Measurements from ENCODE around the gene PACS1.
A peak's percentile ranks its signal among the peaks of the same experiment; 100 is the strongest.
"Not testable (repeated sequence)": the region's sequence is repeated elsewhere in the genome, so short reads cannot be mapped to it uniquely, and the experiment has no call there.

PACS1 gene

DNA sequence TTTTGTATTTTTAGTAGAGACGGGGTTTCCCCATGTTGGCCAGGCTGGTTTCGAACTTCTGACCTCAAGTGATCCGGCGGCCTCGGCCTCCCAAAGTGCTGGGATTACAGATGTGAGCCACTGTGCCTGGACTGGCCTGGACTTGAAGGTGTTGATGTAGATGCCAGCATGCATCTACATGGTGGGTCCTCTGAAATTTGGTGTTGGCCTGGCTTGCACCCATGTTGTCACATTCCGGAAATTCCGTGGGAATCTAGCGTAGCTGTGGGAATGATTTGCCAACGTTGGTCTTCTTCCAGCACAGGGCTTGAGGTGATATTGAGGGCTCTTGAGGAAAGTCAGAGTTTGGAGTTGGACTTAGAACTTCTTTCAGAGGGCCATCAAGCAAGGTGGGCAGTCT is 6.5 kb downstream of the PACS1 start:
- peak; percentile 45 for DNase-seq

DNA sequence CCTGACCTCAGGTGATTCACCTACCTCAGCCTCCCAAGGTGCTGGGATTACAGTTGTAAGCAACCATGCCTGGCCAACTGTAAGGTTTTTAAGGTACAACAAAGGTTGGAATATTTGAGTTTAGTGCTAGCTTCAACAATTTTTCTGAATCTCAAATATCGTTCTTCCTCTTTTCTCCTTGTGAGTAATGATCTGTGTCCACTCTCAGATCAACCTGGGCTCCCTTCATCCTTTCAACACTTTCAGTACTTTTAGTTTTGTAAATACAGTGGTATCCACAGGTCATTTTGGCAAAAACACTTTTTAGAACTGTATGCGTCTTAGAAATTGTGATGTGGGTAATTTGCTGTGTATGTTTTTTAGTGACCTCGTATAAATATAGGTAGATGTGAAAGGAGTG is 7.9 kb downstream of the PACS1 start:
- DNase-seq = no peak

DNA sequence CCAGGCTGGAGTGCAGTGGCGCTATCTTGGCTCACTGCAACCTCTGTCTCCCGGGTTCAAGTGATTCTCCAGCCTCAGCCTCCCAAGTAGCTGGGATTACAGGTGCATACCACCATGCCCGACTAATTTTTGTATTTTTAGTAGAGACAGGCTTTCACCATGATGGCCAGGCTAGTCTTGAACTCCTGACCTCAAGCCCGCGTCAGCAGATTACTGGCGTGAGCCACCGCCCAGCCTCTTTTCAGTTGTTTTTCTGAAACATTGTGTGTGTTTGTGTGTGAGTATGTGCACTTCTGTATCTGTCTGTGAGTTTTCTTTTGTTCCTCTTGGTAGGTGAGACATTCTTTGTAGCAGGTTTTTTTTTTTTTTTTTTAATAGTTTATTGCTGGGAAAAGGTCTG is 8.9 kb downstream of the PACS1 start:
- DNase-seq = not testable (repeated sequence)

DNA sequence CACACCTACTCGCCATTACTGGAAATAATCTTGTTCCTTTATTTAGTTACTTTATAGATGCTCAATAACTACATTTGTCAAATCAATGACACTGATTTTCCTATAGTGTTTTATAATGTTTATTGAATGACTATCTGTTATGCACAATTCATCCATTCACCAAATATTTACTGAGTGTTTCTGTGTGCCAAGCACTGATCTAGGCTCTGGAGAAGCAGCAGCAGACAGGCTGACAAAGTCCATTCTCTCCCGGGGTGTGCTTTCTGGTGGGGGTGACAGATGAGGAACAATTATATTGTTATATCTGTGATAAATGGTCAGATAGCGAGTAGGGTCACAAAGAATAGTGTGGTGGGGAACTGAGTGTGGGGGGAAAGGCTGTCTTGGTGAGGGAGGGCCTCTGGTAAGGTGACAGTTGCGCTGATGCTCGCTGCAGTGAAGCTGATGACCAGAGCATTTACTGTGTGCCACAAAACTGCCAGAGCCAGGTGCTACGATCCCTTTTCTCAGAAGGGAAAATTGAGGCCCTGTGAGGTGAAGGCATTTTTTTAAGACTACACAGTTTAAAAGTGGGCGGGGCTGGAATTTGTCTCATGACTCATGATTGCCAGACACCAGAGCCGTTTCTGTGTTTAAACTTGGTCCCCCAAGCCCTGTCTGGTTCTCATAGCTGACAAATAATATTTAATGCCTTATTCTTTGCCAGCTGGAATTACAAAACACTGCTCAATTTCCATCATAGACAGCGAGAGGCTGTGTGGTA is 10.2 kb downstream of the PACS1 start:
- DNase-seq = peak; percentile 86

DNA sequence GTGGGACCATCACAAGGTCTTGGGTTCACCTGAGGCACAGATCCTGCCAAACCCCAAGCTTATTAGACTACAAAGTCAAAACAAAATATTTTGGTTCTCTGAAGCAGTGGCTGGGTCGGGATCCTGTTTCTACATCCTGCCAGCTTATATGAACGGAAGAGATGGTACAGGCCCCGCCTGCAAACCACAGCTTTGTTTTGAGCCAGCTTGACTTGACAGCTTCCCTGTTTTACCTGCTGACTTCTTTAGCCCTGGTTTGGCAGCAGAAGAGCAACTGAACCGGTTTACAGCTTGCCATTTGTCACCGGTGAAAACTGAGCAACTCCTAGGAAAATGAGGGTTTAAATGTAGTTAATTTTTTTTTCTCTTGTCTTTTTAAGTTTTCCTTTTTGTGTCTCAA is 11.4 kb downstream of the PACS1 start:
- DNase-seq = no peak

DNA sequence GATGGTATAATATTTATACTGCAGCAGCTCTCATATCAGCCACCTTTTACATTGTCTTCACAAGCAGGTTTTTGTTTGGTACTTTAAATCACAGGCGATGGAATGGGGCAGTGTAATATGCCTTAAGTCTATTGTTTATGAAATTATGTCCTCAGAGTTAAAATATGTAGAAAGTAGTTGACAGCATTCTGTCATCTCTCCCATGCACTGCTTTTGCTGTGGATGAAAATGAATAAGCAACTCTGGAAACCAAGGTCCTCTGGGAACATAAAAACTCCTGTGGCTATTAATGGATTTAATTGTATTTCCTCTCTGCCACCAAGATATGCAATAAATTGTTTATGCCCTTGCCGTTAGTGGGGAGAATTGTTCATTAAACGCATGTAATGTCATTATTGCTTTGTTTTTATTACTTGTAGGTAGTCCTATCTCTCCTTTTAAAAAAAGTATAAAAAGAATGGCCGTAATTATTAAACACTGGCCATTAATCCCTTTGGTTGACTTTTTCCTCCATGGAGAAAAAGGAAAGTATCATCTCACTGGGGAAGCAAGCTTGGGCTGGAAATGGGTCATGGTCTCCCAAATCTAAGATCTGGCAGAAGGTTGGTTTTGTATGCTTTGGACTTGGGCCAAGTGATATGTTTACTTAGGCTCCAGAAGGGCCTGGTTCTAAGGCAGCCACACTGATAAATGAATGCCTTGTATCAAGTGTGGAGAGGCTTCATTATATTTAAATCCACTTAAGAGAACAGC is 13.1 kb downstream of the PACS1 start:
- no peak for DNase-seq

DNA sequence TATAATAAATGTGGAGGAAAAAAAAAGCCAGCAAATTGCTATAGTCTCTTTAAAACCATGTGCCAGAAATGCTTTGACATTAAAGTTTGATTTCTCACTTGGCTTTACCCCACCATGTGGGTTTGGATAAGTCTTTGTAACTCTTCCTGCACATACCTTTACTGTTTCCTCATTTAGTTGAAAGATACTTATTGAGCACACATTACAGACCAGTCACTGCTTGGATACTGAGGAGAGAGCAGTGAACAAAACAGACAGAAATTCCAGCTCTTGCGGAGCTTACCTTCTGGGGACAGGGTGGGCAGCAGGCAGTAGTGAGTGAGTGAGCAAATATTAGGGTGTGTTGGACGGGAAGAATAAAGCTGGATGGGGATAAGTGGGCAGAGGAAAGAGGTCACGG is 13.7 kb downstream of the PACS1 start:
- DNase-seq = no peak

DNA sequence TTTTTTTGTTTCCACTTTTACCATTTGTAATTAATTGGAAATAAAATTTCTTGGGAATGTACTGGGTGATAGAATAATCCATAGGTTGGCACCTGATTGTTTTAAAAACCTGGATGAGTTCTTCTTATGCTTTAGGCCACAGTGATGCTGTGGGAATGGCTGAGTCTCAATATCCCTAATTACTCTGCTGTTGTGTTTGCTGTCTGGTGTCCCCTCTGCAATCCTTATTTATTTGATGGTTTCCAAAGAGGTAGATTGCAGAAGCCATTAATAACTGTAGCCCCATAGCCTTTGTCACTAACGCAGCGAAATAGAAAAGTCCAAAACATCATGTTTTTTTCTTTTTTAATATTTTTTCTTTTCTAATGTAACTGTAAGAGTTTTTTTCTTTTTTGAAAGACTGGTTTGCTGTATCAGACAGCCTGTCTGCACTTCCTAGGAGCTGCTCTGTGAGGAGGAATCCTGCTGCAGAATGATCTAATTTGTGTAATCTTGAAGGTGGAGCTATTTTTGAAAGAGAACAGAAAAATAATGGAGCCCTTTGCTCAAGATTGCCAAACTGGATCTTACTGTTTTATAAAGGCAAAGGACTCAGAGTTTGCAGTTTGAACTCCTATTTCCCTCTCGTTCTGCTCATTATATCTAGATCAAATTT is 14.9 kb downstream of the PACS1 start:
- no peak for DNase-seq

DNA sequence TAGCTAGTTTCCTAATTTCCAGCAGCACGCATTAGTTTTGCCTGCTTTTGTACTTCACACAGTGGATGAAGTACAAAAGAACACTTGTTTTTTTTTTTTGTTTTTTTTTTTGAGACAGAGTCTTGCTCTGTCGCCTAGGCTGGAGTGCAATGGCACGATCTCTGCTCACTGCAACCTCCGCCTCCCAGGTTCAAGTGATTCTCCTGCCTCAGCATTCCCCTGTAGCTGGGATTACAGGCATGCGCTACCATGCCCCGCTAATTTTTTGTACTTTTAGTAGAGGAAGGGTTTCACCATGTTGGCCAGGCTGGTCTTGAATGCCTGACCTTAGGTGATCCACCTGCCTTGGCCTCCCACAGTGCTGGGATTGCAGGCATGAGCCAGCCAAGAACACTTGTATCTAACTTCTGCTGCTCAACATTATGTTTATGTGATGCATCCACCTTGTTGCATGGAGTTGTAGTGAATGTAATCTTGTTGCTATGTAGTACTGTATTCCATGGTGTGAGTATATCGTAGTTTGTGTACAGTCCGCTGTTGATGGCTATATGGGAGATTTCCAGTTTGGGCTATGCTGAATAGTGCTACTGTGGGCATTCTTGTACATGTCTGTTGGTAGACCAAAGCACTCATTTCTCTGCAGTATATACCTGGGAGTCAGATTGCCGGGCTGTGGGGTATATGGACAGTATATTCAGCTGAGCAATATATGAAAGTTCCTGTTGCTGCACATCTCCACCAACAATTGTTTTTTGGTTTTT is 17.3 kb downstream of the PACS1 start:
- no peak for DNase-seq

DNA sequence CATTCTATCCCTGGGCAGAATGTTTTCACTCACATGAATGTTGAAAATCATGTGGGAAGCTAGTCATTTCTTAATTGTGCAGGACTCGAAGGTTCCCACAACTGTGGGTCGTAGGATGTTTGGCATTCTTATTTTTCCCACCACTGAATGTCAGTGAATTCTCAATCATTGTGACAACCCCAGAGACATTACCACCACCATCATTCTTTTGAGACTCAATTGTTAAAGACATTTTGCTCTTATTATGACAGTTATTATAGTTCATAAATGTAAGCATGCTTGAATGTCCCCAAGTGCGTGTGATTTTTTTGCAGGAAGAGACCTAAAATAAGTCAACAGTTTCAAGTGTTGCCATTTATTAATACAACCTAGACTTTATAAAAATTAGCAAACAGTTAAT is 19.0 kb downstream of the PACS1 start:
- no peak for DNase-seq

DNA sequence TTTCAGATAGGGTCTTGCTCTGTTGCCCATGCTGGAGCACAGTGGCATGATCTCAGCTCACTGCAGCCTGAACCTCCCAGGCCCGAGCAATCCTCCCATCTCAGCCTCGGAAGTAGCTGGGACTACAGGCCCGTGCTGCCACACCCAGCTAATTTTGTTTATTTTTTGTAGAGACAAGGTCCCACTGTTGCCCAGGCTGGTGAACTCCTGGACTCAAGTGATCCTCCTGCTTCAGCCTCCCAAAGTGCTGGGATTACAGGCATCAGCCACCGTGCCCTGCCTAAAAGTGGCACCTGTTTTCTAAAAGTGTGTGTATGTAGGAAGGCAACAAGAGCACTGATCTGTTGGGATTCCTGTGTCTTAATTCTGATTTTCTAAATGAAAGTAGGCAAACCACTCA is 20.2 kb downstream of the PACS1 start:
- DNase-seq = no peak

DNA sequence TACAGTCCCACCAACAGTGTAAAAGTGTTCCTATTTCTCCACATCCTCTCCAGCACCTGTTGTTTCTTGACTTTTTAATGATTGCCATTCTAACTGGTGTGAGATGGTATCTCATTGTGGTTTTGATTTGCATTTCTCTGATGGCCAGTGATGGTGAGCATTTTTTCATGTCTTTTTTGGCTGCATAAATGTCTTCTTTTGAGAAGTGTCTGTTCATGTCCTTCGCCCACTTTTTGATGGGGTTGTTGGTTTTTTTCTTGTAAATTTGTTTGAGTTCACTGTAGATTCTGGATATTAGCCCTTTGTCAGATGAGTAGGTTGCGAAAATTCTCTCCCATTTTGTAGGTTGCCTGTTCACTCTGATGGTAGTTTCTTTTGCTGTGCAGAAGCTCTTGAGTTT is 22.1 kb downstream of the PACS1 start:
- DNase-seq = not testable (repeated sequence)

DNA sequence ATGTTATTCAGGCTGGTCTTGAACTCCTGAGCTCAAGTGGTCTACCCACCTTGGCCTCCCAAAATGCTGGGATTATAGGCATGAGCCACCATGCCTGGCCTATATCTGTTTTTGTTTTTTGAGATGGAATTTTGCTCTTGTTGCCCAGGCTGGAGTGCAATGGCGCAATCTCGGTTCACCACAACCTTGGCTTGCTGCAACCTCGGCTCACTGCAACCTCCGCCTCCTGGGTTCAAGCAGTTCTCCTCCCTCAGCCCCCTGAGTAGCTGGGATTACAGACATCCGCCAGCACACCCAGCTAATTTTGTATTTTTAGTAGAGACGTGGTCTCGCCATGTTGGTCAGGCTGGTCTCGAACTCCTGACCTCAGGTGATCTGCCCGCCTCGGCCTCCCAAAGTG is 29.7 kb downstream of the PACS1 start:
- DNase-seq = not testable (repeated sequence)

DNA sequence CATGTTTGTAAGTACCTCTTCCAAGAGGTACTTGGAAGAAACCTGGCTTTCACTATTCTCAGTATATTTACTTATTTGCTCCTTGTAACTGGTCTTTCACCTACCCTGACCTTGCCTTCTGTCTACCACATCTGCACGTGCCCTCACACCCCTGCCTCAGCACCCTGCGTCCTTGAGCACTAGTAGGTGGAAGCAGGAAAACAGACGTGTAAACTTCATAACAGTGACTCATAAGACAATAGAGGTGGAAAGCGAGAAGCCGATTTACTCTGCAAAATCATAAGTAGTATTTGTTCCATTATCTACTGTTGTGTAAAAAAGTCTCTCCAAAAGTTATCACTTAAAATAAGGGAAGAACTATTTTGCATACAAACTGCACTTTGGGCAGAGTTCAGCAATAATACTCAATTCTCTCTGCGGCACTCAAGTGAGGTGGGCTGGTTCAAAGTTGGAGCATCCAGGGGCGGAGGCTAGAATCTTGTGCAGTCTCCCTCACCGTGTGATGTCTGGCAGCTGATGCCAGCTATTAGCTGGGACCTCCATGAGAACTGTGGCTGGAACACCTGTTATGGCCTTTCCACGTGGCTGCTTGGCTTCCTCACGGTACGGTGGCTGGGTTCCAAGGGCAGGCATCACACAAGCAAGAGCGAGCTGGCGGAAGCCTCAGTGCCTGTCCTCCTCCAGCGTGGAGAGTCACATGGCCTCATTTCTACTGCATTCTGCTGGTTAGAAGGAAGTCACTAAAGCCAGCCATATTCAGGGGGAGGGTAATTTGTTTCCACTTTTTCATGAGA is 30.4 kb downstream of the PACS1 start:
- DNase-seq = no peak

DNA sequence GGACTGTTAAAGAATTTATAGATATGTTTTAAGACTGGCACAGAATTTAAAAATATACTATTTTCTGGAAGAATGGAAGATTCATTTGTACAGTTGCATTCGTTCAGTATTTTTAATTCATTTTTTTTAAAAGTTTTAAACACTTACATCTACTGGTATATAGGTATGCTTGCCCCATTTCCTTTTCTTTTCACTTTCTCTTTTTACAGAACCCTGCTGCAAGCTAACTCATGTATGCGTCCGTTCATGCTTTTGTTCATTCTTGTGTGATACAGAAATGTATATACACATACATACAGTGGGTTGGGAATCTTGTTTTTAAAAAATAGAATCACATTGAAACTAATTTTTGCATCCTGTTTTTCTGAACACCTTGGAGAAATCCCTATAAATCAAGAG is 31.0 kb downstream of the PACS1 start:
- no peak for DNase-seq

DNA sequence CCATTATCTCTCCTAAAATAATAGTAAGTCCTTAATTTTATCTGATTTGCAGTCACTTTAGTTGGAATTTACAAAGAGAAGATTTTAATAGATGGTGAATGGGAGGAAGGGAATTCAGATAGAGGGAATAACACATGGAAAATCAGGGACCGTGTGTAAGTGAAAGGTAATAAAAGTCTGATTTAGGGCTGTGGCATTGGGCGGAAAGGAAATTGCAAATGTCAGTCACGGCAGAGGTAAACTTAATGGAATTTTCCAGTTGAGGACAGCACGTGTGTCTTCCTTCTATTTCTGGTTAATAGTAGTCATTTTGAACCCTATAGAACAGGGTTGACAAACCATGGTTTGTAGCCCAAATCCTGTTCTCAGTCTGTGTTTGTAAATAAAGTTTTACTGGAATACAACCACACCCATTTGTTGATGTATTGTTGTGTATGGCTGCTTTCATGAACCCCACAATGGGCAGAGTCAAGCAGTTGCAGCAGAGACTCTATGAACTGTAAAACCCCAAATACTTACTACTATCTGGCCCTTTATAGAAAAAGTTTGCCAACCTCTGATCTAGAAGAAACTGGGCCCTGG is 34.1 kb downstream of the PACS1 start:
- no peak for DNase-seq

DNA sequence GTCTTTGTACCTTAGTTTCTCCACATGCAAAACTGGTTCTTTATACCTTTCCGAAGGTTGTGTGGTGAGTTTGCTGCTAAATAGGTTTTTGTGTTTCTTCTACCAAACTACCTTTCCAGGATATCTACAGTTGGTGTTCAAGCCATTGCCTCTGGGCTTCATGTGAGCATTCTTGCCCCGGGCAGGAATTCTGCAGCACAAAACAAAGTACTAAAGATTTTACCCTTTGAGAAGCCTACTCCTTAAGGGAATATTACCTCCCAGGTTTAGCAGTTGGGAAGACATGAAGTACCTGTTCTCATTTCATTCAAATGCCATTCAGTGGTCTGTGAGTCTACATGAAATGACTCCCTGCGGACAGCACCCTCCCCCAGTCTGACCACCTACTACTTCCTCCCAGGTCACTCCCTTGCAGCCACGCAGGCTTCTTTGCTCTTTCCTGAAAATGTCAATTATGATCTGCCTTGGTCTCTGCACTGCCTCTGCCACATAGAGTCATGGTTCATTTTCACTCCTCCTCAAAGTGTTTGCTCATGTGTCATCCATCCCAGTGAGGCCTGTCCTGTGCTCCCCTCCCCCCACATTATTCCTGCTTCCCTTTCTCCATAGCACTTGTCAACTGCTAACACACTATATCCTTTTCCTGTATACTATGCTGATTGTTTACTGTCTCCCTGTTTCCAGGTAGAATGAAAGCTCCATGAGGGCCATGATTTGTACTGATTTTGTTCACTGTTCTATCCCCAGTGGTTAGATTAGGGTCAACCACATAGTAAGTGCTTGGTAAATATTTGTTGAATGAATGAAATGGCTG is 36.9 kb downstream of the PACS1 start:
- DNase-seq = peak; percentile 21

DNA sequence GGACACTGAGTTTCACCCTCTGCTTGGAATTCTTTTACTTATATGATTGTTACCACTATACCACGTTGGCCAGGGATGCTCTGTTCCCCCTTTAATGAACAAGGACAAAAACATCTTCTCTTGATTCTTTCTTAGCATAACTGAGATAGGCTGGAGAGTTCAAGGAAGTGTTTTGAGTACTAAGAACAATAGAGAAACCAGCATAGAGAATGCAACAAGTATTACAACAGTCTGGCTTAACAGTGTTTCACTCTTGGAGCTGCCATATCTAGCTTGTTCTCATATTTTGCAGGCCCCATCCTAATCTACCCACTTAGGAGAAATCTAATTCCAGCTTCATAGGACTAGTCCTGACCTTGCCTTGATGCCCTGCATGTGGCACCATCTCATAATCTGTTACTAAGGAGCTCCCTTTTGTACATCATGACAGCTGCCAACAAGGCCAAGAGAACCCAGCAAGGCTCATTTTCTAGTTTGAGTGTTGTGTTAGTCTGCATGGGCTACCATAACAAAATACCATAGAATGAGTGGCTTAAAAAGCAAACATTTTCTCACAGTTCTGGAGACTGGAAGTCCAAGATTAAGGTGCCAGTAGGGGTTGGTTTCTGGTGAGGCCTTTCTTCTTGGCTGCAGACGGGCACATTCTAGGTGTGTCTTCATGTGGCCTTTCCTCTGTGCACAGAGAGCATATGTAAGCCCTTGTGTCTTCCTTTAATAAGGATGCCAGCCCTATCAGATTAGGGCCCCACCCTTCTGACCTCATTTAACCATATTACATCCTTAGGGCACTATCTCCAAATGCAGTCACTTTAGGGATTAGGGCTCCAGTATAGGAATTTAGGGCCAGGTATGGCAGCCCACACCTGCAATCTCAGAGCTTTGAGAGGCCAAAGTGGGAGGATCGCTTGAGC is 37.8 kb downstream of the PACS1 start:
- DNase-seq = peak; percentile 17

DNA sequence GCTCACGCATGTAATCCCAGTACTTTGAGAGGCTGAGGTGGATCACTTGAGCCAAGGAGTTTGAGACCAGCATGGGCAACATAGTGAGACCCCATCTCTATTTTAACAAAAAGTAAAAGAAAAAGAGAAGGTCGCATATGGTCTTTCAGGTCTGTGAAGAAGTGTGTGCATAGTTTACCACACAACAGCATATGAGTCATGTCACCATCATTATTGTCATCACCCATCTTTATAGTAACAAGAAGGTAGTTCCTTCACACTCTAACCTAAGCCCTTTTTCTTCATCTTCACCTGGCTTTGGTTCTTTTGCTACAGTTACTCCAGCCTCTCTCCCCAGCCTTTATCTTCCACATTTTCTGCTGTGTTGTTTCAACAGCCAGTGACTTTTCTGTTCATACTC is 39.2 kb downstream of the PACS1 start:
- no peak for DNase-seq

DNA sequence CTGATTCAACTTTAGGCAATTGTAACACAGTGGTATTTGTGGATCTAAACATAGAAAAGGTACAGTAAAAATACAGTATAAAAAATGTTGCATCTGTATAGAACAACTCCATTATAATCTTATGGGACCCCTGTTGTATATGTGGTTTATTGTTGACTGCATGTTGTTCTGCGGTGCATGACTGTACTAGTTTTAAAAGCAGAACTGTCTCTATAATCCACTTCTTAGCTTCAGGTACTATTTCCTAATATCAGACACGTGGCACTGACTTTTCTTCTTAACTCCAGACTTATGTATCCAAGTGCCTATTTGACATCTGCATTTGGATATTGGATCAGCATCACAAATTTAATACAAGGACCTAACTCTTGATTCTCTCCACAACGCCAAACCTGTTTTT is 41.1 kb downstream of the PACS1 start:
- no peak for DNase-seq
